ENCODE results near the gene ULBP2. TPM values are rescaled to one million over a fixed set of nuclear protein-coding genes. Genes with fewer than 3 reads are reported as not detected.
"Not testable (repeated sequence)": the region's sequence is repeated elsewhere in the genome, so short reads cannot be mapped to it uniquely, and the experiment has no call there.

The ULBP2 gene
- polyA plus RNA-seq, 3 donors = 0.68 to 0.70 (median 0.68) TPM

DNA sequence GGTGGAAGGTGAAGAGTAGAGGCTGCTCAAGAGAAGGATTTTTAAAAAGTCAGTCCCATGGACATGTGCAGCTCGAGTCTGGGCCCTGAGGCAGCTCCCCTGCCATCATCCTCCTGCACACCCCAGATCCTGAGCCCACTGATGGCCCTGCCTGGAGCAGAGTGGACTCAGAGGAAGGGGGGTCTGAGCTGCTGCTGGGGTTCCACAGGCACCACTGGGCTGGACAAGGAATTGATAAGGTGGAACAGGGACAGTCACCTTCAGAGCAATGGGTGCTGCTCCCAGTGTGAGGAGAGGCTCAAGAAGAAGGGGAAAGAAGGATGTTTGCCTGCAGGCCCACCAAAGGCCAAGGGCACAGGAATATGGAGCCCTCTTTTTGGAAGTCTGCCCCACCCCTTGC lies 6.2 kb downstream of the ULBP2 start:
- DNase-seq = no peak

DNA sequence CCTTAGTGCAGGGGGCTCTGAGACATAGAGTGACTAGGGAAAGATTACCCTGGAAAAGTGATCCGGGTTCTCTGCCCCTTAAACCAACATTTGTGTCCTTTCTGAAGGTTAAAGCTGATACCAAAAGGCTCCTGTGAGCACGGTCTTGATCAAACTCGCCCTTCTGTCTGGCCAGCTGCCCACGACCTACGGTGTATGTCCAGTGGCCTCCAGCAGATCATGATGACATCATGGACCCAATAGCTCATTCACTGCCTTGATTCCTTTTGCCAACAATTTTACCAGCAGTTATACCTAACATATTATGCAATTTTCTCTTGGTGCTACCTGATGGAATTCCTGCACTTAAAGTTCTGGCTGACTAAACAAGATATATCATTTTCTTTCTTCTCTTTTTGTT lies 6.8 kb downstream of the ULBP2 start:
- no peak for DNase-seq

- DNase-seq = no peak
Observed at GRCh38 chr6:149950423-149950822, 8.6 kb downstream of the ULBP2 start.

- DNase-seq = no peak
Observed at GRCh38 chr6:149951096-149951495, 9.3 kb downstream of the ULBP2 start.

DNA sequence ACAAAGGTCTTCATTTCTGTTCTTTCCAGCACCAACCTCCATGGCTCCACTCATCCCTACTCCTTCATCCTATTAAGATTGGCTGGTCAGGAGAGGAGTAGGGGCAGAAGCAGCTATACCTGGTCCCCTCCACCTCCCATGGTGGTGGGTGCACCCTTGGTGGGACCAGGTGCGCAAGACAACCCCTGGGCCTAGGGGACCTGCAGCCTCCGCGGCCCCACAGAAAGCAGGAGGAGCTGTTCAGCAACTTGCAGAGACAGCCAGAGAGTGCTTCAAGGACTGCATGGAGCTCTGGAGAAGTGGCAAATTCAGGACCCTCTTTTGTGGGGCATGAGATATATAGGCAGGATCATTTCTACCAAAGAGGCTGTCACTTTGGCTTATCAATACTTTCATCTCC lies 9.8 kb downstream of the ULBP2 start:
- no peak for DNase-seq

DNA sequence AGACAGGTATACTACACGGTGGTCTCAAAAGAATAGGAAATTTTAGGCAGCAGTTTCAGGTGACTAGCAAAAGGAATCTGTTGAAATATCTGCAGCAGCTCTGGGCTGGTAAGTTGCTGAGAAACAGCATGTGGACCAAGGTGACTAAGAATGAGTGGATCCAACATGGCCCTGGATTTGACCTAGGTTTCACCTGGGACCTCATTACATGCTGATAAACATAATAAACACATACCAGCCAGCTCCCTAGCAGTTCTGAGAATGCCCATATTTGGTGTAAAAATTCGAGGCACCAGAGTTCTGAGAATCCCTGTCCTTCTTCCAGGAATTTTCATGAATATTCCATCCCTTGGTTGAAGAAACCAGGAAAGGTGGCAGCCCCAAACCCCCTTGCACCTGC lies 11.6 kb downstream of the ULBP2 start:
- not testable (repeated sequence) for DNase-seq

GRCh38 chr6:149953934-149954327 lies 12.1 kb downstream of the ULBP2 start:
- not testable (repeated sequence) for DNase-seq

- DNase-seq = not testable (repeated sequence)
Observed at GRCh38 chr6:149954328-149954983, 12.6 kb downstream of the ULBP2 start.

- DNase-seq = not testable (repeated sequence)
Observed at GRCh38 chr6:149954984-149955653, 13.3 kb downstream of the ULBP2 start.

DNA sequence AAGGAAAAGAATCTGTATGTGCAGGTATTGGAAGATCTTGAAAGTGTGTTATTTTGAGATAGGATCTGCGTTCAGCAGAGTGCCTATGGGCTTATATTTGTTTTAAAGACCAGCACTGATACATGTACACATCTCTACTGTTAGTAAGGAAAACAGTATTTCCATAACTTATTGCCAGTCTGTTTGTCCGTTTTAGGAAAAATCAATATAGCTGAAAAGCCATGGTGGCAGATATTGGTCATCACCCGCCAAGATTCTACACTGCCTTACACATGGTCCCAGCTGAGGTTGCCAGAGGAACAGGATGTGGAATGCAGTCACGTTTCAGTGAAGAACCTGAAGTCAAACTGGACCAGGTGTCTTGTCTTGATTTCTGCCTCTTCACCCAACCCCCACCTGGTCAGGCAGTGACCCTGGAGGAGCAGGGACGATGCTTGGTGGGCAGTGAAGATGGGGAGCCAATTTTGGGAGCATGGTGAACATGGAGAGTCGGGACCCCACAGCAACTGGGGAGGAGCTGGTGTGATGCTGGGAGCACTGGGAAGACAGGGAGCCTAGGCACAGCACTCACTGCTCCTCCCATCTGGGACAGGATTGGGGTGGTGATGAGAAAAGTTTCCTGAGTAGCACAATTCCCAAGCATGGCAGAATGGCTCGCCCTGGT lies 14.0 kb downstream of the ULBP2 start:
- not testable (repeated sequence) for DNase-seq

GRCh38 chr6:149958124-149958523 lies 16.3 kb downstream of the ULBP2 start:
- DNase-seq = not testable (repeated sequence)

DNA sequence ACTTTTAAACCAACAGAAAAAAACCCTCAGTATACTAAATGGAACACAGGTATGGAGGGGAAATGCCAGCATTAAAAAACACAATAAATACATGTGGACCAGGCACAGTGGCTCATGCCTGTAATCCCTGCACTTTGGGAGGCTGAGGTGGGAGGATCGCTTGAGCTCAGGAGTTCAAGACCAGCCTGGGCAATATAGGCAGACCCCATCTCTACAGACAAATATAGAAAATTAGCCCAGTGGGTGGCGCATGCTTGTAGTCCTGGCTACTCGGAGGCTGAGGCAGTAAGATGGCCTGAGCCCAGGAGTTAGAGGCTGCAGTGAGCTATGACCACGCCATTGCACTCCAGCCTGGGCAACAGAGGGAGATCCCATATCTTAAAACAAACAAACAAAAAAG lies 18.0 kb downstream of the ULBP2 start:
- DNase-seq = not testable (repeated sequence)

- no peak for DNase-seq
Observed at GRCh38 chr6:149960488-149960887, 18.7 kb downstream of the ULBP2 start.

DNA sequence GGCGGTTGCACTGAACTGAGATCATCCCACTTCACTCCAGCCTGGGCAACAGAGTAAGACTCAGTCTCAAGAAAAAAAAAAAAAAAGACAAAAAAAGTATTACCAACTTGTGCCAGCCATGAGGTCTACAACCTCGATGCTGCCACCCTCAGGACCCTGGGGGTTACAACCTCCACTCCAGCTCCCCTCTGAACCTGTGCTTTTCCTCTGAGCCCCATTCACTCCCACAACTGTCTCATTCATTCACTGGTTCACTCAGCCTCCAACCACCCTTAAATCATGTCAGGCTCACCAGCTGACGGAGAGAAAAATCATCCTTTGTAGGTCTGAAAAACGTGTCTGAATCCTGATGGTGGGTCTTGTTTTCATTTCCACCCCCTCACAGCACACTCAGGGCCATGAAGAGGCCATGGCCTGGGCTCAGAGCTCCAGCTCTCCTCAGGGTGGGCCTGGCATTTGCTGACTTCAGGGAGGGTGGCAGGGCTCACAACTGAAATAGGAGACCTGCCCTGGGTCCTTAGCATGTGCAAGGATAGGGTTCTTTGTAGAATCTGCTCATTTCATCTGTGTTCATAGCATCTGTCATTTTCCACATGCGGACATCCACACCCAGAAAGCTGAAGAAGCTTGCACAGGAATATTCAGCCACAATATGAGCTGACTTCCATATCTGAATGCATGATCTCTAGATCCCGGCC lies 20.1 kb downstream of the ULBP2 start:
- no peak for DNase-seq

- DNase-seq = no peak
Observed at GRCh38 chr6:149962461-149963211, 20.8 kb downstream of the ULBP2 start.

GRCh38 chr6:149963212-149963461 lies 21.3 kb downstream of the ULBP2 start:
- no peak for DNase-seq

DNA sequence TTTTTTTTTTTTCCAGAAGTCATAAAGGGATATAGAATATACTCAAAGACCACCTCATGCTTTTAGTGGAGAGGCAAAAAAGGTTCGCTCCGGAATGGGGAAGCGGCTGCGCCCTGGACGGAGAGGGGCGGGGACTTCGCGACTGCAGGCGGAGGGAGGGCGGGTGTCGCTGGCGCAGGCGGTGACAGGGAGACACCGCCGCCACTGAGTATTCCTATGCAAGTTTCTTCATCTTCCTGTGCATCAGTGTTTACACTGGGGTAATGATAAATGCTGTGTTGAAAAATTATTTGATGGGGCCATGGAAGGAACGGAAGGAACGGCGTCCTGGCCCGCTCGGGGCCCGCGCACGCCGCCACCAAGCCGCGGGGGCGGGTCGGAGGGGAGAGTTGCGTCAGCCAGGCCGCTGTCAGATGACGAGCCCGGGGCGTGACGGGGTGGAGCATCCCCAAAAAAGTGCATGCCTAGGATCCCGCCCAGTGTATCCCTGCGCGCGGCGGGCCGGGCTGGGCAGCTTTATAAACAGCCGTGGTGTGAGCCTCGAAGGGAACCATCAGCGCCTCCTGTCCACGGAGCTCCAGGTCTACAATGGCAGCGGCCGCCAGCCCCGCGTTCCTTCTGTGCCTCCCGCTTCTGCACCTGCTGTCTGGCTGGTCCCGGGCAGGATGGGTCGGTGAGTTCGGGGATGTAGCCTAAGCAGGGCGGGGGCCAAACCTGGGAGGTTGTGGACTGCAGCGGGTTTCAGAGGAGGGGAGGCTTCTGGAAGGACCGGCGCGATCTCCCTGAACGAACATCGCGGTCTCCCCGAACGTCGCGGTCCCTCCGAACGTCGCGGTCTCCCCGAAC lies 21.9 kb downstream of the ULBP2 start, which contains the start of gene ULBP1:
TSS of gene ULBP1 (plus strand) at position 482 of the 846 bp plus-strand sequence. CDS start at position 589, 107 bp downstream.
- peak; percentile 57 for DNase-seq

- DNase-seq = no peak
Observed at GRCh38 chr6:149964308-149965193, 22.7 kb downstream of the ULBP2 start.

DNA sequence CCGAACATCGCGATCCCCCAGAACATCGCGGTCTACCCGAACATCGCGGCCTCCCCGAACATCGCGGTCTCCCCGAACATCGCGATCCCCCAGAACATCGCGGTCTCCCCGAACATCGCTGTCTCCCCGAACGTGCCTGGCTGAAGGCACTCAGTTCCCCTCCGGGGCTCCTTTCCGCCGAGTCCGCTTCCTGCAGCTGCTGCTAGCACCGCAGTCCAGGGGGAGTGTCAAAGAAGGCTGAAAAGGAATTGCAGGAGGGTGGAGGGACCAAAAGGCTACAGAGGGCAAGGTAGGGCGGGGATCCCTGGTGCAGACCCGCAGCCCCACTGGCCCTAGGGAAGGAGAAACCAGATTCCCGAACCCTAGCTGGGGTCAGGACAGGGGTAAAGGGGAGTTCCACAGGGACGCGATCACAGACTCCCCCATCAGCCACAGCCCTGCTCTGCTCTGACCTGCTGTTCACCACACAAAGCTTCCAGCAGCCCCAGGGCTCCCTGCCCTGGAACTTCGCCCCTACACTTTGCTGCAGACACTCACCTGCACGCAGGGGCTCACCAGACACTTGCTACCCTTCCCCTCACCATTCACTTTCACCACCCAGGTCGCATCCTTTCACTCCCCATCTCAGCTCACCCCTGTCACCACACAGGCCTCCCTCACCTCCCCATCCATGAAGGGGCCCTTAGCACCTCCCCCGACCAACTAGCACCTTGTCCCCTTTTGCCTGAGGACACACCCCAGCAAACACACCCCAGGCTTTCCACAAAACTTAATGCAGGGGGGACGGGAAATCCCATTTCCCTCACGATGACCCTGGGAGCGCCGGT lies 23.6 kb downstream of the ULBP2 start:
- DNase-seq = no peak
